Fibroblast of lung (primary cell): ENCODE measurements around the gene NFATC4. TPM values are rescaled to one million over a fixed set of nuclear protein-coding genes. Genes with fewer than 3 reads are reported as not detected.

ENCODE experiments used
- DNase-seq, 2 donors: peaks; one replicate each; pipeline versions ENCODE4 v3.0.0 to v3.0.0-alpha.2; 2010; ENCODE audit warnings: low read depth in 2 of 2
- H2AFZ ChIP-seq: 2 replicates; pipeline ENCODE4 v1.5.1; 2012; ENCODE audit warnings: low read length, control low read depth, inconsistent platforms
- H3K27ac ChIP-seq: 2 replicates; pipeline ENCODE4 v1.5.1; 2011; ENCODE audit warnings: low read length, control low read depth; ENCODE audit not compliant: insufficient read depth
- H3K27me3 ChIP-seq: 2 replicates; pipeline ENCODE4 v1.5.1; 2011; ENCODE audit warnings: mild to moderate bottlenecking, low read length; ENCODE audit not compliant: control insufficient read depth, insufficient read depth
- H3K36me3 ChIP-seq: 2 replicates; pipeline ENCODE4 v1.5.1; 2011; ENCODE audit warnings: low read length; ENCODE audit not compliant: control insufficient read depth, insufficient read depth
- H3K4me1 ChIP-seq: 2 replicates; pipeline ENCODE4 v1.5.1; 2011; ENCODE audit warnings: low read length; ENCODE audit not compliant: control insufficient read depth, insufficient read depth; ENCODE audit errors: extremely low read depth
- H3K4me2 ChIP-seq: 2 replicates; pipeline ENCODE4 v1.5.1; 2011; ENCODE audit warnings: low read length, control low read depth; ENCODE audit not compliant: insufficient read depth; ENCODE audit errors: extremely low read depth
- H3K4me3 ChIP-seq, 4 experiments: fragments of 200-600 bp in 1 of 4; sonication (generic) in 1 of 4; replicated peaks in 1 of 4; 2 replicates each; pipeline ENCODE4 v1.5.1; 2011 to 2016; ENCODE audit warnings: low read length in 4 of 4, low read depth in 3 of 4, mild to moderate bottlenecking in 3 of 4, control low read depth in 2 of 4, inconsistent platforms in 1 of 4, mixed read lengths in 1 of 4; ENCODE audit not compliant: insufficient read depth in 1 of 4; ENCODE audit errors: control extremely low read depth in 1 of 4
- H3K79me2 ChIP-seq: 2 replicates; pipeline ENCODE4 v1.5.1; 2012; ENCODE audit warnings: mild to moderate bottlenecking, low read length, inconsistent platforms; ENCODE audit not compliant: control insufficient read depth, insufficient read depth
- H3K9ac ChIP-seq: 2 replicates; pipeline ENCODE4 v1.5.1; 2011; ENCODE audit warnings: mild to moderate bottlenecking, low read length, control low read depth; ENCODE audit not compliant: insufficient read depth
- H3K9me3 ChIP-seq: 2 replicates; pipeline ENCODE4 v1.5.1; 2012; ENCODE audit warnings: low read depth, low read length; ENCODE audit not compliant: control insufficient read depth, insufficient read depth
- H4K20me1 ChIP-seq: 2 replicates; pipeline ENCODE4 v1.5.1; 2011; ENCODE audit warnings: low read length; ENCODE audit not compliant: control insufficient read depth, insufficient read depth; ENCODE audit errors: extremely low read depth
- CTCF ChIP-seq, 2 donors: IDR thresholded peaks in 1 of 2; conservative IDR thresholded peaks in 1 of 2; 1 replicate in 1 of 2; 2 replicates in 1 of 2; pipeline ENCODE4 v1.5.1; 2011 to 2012; ENCODE audit warnings: low read length in 2 of 2, control low read depth in 1 of 2, inconsistent platforms in 1 of 2, low read depth in 1 of 2, mild to moderate bottlenecking in 1 of 2
- EZH2 ChIP-seq: IDR thresholded peaks from 2 replicates; pipeline ENCODE4 v1.5.1; 2012; ENCODE audit warnings: low read length, control low read depth, mild to moderate bottlenecking; ENCODE audit errors: missing control alignments
- polyA plus RNA-seq, 2 donors: library from polyadenylated mRNA; depleted of rRNA in 1 of 2; stranded (reverse) in 1 of 2; unstranded in 1 of 2; fragments of >200 nt; gene quantifications; 2 replicates each; pipeline ENCODE4 v1.2.1, GENCODE V29; 2011 to 2012; ENCODE audit warnings: missing spikeins in 1 of 2
- total RNA-seq: library from RNA; depleted of rRNA; stranded (reverse); fragments of >200 nt; gene quantifications from 2 replicates; pipeline ENCODE4 v1.2.1, GENCODE V29; 2014

The NFATC4 gene
- total and polyA plus RNA-seq, 2 donors (not counting 1 experiment from before 2014, with no cell fraction given) = 27.1 to 59.9 TPM

- Histone ChIP-seq H3K4me1 (no peaks in the 10 kb centered on the region), H3K9ac (no peak overlapping the region), H3K4me3 (no peak overlapping the region), H3K27me3 (peaks cover 13% of the 10 kb centered on the region), H3K9me3 (no peaks in the 10 kb centered on the region), H4K20me1 (no peaks in the 10 kb centered on the region), H3K27ac (no peak overlapping the region), H3K4me2 (no peak overlapping the region), H2AFZ (no peak overlapping the region), H3K36me3 (no peaks in the 10 kb centered on the region), H3K79me2 (no peaks in the 10 kb centered on the region)
- no peak for TF ChIP-seq EZH2
- no peak for TF ChIP-seq CTCF (conservative IDR thresholded peaks at IDR 0.05 in 1 of 2, IDR thresholded peaks at IDR 0.05 in 1 of 2; ENCODE audit: low read depth in 1 of 2, low read length in 2 of 2)
- DNase-seq = no peak
These were observed 25.1 kb upstream of the NFATC4 start for GRCh38 chr14:24342889-24343288.

GRCh38 chr14:24343795-24344660, 24.0 kb upstream of the NFATC4 start:
- H2AFZ ChIP-seq = no peak overlapping the region
- no peaks in the 10 kb centered on the region for H3K79me2 ChIP-seq
- H3K9ac ChIP-seq = no peak overlapping the region
- no peak for TF ChIP-seq EZH2
- TF ChIP-seq CTCF (conservative IDR thresholded peaks at IDR 0.05 in 1 of 2, IDR thresholded peaks at IDR 0.05 in 1 of 2; ENCODE audit: low read depth in 1 of 2, low read length in 2 of 2) = no peak
- H3K4me2 ChIP-seq = no peak overlapping the region
- H3K27me3 ChIP-seq = peaks cover 13% of the 10 kb centered on the region
- no peaks in the 10 kb centered on the region for H4K20me1 ChIP-seq
- no peaks in the 10 kb centered on the region for H3K36me3 ChIP-seq
- no peaks in the 10 kb centered on the region for H3K9me3 ChIP-seq
- H3K4me1 ChIP-seq = no peaks in the 10 kb centered on the region
- no peak for DNase-seq
- no peak overlapping the region for H3K27ac ChIP-seq
- H3K4me3 ChIP-seq = no peak overlapping the region

GRCh38 chr14:24347134-24347533, 20.9 kb upstream of the NFATC4 start:
- Histone ChIP-seq H3K9me3 (no peaks in the 10 kb centered on the region), H3K36me3 (no peaks in the 10 kb centered on the region), H4K20me1 (no peaks in the 10 kb centered on the region), H3K79me2 (no peaks in the 10 kb centered on the region), H3K4me3 (no peak overlapping the region), H3K27me3 (peaks cover 4% of the 10 kb centered on the region), H3K4me1 (peaks cover 2% of the 10 kb centered on the region), H3K4me2 (no peak overlapping the region), H2AFZ (no peak overlapping the region), H3K27ac (no peak overlapping the region), H3K9ac (no peak overlapping the region)
- TF ChIP-seq CTCF (conservative IDR thresholded peaks at IDR 0.05 in 1 of 2, IDR thresholded peaks at IDR 0.05 in 1 of 2; ENCODE audit: low read depth in 1 of 2, low read length in 2 of 2) = no peak
- no peak for TF ChIP-seq EZH2
- no peak for DNase-seq
